ENCODE measurements around the gene MAMLD1.

DNA sequence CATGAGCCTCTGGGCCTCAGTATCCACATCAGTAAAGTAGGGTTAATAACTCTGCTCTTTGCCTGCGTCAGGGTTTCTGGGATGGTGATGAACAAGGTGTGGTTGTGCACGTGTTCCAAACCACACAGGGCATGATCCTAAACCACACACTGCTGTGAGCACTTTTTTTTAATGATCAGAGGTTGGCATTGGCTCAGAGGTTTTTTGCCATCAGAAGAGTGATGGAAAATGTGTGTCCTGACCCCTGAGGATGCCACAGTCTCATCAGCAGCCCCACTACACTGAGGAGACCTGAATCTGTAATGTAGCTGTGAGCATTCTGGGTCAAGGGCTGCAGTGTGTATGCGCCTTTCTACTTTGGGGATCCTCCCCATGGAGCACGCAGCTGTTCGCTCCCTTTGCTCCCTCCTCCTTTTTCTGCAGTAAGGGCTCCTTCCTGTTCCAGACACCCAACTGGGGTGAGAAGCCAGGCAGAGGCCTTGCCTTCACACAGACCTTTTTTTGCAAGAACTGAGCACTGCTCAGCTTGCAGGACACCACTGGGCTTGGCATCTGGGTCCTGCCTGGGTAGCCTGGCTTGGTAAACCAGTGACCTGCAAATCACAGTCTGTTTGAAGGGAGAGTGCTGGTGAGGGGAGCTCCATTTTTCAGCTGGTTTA, 87.5 kb downstream of the MAMLD1 start:
- TF ChIP-seq, protein P1, sequence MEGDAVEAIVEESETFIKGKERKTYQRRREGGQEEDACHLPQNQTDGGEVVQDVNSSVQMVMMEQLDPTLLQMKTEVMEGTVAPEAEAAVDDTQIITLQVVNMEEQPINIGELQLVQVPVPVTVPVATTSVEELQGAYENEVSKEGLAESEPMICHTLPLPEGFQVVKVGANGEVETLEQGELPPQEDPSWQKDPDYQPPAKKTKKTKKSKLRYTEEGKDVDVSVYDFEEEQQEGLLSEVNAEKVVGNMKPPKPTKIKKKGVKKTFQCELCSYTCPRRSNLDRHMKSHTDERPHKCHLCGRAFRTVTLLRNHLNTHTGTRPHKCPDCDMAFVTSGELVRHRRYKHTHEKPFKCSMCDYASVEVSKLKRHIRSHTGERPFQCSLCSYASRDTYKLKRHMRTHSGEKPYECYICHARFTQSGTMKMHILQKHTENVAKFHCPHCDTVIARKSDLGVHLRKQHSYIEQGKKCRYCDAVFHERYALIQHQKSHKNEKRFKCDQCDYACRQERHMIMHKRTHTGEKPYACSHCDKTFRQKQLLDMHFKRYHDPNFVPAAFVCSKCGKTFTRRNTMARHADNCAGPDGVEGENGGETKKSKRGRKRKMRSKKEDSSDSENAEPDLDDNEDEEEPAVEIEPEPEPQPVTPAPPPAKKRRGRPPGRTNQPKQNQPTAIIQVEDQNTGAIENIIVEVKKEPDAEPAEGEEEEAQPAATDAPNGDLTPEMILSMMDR (IDR thresholded peaks at IDR 0.05) = no peak
- no peak for TF ChIP-seq POLR2A (IDR thresholded peaks at IDR 0.05)
- no peak for TF ChIP-seq EP300 (IDR thresholded peaks at IDR 0.05)
- TF ChIP-seq POLR2AphosphoS5 (IDR thresholded peaks at IDR 0.05) = no peak

All from gastroesophageal sphincter (tissue), 3 donors.